Ishikawa (cell line): ENCODE results near the gene TNFRSF1B.

Experiments used
- CEBPB ChIP-seq: IDR thresholded peaks from 2 replicates; pipeline ENCODE4 v1.6.1; 2012
- CREB1 ChIP-seq: IDR thresholded peaks from 2 replicates; pipeline ENCODE4 v1.6.1; 2012; ENCODE audit warnings: low read depth
- EGR1 ChIP-seq: IDR thresholded peaks from 2 replicates; pipeline ENCODE4 v1.6.1; 2012
- EP300 ChIP-seq: IDR thresholded peaks from 2 replicates; pipeline ENCODE4 v1.6.1; 2012; ENCODE audit warnings: borderline replicate concordance
- FOXM1 ChIP-seq: IDR thresholded peaks from 2 replicates; pipeline ENCODE4 v1.6.1; 2012; ENCODE audit warnings: low read depth, borderline replicate concordance
- MAX ChIP-seq: IDR thresholded peaks from 2 replicates; pipeline ENCODE4 v1.6.1; 2012
- NFIC ChIP-seq: IDR thresholded peaks from 2 replicates; pipeline ENCODE4 v1.6.1; 2012
- RAD21 ChIP-seq: IDR thresholded peaks from 2 replicates; pipeline ENCODE4 v1.6.1; 2012; ENCODE audit warnings: low read depth
- REST ChIP-seq: IDR thresholded peaks from 2 replicates; pipeline ENCODE4 v1.6.1; 2012; ENCODE audit warnings: low read depth, mild to moderate bottlenecking
- TAF1 ChIP-seq: IDR thresholded peaks from 2 replicates; pipeline ENCODE4 v1.6.1; 2012; ENCODE audit warnings: low read depth, mild to moderate bottlenecking
- TCF12 ChIP-seq: IDR thresholded peaks from 2 replicates; pipeline ENCODE4 v1.6.1; 2012; ENCODE audit warnings: low read depth
- TEAD4 ChIP-seq: IDR thresholded peaks from 2 replicates; pipeline ENCODE4 v1.6.1; 2012
- USF1 ChIP-seq: IDR thresholded peaks from 2 replicates; pipeline ENCODE4 v1.6.1; 2012
- YY1 ChIP-seq: IDR thresholded peaks from 2 replicates; pipeline ENCODE4 v1.6.1; 2012; ENCODE audit warnings: low read depth

GRCh38 chr1:12191242-12192032, 24.6 kb downstream of the TNFRSF1B start:
- TF ChIP-seq EP300 = peak; percentile 81
- no peak for TF ChIP-seq YY1
- no peak for TF ChIP-seq CREB1
- TF ChIP-seq FOXM1 = no peak
- no peak for TF ChIP-seq REST
- TF ChIP-seq TEAD4 = no peak
- TF ChIP-seq USF1 = peak; percentile 55
- TF ChIP-seq TAF1 = no peak
- no peak for TF ChIP-seq RAD21
- TF ChIP-seq MAX = peak; percentile 67; the same call in 1 of the 2 replicates
- peak; percentile 79 for TF ChIP-seq EGR1
- TF ChIP-seq TCF12 = no peak
- no peak for TF ChIP-seq CEBPB
- TF ChIP-seq NFIC = no peak; the same call in 1 of the 2 replicates
